ENCODE results near the gene SERPINE1.
"Not testable (repeated sequence)": the region's sequence is repeated elsewhere in the genome, so short reads cannot be mapped to it uniquely, and the experiment has no call there.

The SERPINE1 gene

DNA sequence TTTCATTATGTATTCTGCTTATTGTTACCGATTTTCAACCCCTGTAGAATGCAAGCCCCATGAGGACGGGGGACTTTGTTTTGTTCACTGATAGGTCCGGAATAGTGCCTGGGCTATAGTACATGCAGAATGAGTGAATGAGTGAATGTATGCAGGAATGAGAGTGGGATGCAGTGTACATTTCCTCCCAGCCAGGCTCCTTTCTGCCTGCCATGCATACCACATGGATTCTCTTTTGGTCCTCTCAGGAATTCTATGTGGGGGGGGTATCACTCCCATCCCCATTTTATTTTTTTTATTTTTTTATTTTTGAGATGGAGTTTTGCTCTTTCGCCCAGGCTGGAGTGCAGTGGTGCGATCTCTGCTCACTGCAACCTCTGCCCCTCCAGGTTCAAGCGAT lies 24.9 kb upstream of the SERPINE1 start:
- DNase-seq = no peak

DNA sequence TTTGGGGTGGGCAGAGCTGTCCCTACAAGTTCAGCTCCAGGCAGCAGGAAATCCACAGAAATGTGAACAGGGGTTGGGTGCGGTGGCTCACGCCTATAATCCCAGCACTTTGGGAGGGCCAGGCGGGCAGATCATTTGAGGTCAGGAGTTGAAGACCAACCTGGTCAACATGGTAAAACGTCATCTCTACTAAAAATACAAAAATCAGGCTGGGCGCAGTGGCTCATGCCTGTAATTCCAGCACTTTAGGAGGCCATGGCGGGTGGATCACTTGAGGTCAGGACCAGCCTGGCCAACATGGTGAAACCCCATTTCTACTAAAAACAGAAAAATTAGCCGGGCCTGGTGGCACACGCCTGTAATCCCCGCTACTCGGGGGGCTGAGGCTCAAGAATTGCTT lies 23.2 kb upstream of the SERPINE1 start:
- DNase-seq = not testable (repeated sequence)

DNA sequence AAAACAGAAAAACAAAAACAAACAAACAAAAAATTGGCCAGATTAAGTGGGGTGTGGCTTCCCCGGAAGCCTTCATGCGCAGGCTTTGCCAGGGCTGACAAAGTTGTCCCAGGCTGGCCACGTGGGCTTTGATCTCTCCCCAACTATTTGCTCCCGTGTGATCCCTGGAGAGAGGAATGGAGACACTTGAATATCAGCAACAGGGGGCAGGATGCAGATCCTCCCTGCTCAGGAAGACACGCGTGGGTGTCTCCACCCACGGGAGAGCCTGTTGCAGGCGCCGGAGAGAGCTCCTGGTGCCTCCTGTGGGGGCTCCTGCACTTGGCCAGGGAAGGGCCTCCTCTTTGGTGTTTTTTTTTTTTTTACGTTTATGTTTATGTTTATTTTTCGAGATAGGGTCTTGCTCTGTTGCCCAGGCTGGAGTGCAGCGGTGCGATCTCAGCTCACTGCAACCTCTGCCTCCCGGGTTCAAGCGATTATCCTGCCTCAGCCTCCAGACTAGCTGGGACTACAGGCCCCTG lies 22.7 kb upstream of the SERPINE1 start:
- no peak for DNase-seq

DNA sequence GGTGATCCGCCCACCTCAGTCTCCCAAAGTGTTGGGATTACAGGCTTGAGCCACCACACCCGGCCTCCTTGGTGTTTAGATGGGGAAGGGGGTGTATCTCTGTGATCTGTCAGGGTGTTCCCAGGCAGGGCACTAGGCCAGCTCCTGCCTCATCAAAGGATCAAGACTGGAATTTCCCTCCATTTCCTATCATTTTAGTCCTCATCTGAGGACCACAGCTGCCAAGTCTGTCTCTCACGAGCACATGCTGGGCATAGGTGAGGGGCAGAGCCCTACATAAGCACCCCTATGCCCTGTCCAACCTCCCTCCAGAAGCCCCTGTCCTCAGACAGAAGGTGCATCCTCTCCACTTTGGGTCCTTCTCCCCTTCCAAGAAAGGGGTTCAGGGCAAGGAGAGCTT lies 22.1 kb upstream of the SERPINE1 start:
- no peak for DNase-seq

DNA sequence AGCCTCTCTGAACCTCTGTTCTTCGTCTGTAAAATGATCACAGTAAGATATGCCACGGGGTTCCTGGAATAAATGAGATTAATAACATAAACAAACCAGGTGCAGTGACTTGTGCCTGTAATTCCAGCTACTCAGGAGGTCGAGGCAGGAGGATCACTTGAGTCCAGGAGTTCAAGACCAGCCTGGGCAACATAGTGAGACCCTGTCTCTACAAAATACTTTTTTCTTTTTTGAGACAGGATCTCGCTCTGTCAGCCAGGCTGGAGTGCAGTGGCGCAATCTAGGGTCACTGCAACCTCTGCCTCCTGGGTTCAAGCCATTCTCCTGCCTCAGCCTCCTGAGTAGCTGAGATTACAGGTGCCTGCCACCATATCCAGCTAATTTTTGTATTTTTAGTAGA lies 21.7 kb upstream of the SERPINE1 start:
- DNase-seq = not testable (repeated sequence)

DNA sequence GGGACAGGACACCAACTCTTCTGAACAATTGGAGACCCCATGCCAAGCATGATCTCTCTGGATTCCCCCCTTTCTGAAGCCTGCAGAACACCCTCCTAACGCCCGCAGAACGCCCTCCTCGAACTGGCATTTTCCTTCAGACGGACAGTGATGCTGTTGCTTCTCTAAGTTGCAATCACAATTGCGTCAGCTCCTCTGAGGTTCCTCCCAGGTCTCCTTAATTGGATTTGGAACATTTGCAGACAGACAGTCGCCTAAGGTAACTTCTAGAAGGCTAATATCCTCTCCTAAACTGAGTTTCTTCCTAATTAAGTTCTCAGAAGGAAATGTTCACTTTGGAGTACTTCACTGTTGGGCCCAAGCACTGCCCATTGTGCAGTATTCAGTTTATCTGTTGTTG lies 20.5 kb upstream of the SERPINE1 start:
- DNase-seq = no peak

- no peak for DNase-seq
Observed at GRCh38 chr7:101108330-101108857, 18.5 kb upstream of the SERPINE1 start.

GRCh38 chr7:101108961-101109360 lies 17.9 kb upstream of the SERPINE1 start:
- no peak for DNase-seq

GRCh38 chr7:101109368-101109767 lies 17.5 kb upstream of the SERPINE1 start:
- DNase-seq = no peak

DNA sequence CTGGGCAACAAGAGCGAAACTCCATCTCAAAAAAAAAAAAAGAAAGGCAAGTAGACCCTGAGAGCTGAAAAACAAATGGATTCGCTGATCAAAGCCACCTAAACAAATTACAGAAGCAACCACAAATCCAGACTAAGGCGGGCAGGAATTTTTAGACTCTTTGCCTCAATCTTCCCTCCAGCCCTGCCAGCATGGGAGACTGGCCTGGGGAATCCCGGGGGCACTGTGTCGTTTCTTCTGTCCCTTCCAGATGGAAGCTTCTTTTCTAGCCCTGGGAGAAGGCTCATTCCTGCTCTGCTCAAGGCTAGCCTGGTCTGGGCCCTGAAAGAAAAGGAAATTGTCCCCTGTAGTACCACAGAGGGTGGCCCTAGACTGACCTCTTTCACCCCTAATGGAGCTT lies 15.6 kb upstream of the SERPINE1 start:
- DNase-seq = no peak

DNA sequence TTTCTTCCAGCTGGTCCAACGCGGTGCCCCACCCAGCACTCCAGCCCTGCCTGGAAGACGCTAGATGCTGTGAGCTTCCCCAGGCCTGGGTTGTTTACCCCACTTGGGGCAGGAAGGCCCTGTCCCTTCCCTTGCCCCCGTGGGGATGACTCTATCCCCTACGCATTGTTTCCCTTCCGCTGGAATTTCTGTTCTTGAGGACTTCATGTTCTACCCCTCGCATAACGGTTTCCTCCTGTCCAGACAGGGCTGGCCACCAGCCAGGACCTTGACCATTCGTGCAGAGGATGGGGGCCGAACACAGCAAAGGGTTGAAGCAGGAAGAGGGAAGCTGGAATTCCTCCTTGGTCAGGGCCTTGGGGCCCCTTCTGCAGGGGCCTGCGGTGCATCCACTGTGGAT lies 14.7 kb upstream of the SERPINE1 start:
- DNase-seq = no peak

DNA sequence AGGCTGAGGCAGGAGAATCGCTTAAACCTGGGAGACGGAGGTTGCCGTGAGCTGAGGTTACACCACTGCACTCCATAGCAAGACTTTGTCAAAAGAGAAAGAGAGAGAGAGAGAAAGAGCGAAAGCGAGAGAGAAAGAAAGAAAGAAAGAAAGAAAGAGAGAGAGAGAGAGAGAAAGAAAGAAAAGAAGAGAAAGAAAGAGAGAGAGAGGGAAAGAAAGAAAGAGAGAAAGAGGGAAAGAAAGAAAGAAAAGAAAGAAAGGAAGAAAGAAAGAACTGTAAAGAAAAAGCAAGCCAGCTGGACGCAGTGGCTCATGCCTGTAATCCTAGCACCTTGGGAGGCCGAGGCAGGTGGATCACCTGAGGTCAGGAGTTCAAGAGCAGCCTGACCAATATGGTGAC lies 13.8 kb upstream of the SERPINE1 start:
- not testable (repeated sequence) for DNase-seq

- DNase-seq = no peak
Observed at GRCh38 chr7:101113836-101114235, 13.1 kb upstream of the SERPINE1 start.

DNA sequence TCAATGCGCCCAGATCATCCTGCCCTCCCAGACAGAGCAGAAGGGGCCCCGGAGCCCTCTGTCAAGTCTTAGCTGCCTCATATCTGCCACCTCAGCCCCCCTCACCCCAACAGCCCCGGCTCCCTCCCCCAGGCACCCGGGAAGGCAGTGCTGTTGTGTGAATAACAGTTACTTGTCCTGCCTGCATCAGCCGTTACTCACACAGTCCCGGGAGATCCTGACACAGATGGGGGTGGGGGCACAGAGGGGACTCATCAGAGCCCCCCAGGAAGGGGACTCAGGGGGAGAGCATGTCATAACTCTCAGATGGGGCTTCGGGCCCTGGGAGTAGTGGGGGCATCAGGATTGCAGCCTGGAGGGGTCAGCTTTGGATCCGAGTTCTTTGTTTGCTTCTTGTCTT lies 12.4 kb upstream of the SERPINE1 start:
- DNase-seq = no peak

GRCh38 chr7:101115215-101115614 lies 11.7 kb upstream of the SERPINE1 start:
- DNase-seq = no peak

GRCh38 chr7:101116898-101117297 lies 10.0 kb upstream of the SERPINE1 start:
- no peak for DNase-seq

DNA sequence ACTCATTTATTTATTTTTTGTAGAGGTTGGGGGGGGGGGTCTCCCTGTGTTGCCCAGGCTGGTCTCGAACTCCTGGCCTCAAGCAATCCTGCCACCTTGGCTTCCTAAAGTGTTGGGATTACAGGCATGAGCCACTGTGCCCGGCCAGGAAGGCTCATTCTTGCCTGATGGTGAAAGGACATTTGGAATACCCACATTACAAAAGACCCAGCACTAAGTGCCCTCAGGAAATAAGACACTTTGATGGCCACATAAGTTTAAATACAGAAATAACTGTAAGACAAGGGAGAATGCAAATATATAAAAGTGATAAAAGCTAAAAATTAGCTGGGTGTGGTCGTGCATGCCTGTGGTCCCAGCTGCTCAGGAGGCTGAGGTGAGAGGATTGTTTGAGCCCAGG lies 8.0 kb upstream of the SERPINE1 start:
- DNase-seq = no peak

- no peak for DNase-seq
Observed at GRCh38 chr7:101119876-101120275, 7.0 kb upstream of the SERPINE1 start.

- DNase-seq = no peak
Observed at GRCh38 chr7:101120315-101120714, 6.6 kb upstream of the SERPINE1 start.

- not testable (repeated sequence) for DNase-seq
Observed at GRCh38 chr7:101121631-101121990, 5.3 kb upstream of the SERPINE1 start.

GRCh38 chr7:101121991-101122932 lies 4.6 kb upstream of the SERPINE1 start:
- no peak for DNase-seq

DNA sequence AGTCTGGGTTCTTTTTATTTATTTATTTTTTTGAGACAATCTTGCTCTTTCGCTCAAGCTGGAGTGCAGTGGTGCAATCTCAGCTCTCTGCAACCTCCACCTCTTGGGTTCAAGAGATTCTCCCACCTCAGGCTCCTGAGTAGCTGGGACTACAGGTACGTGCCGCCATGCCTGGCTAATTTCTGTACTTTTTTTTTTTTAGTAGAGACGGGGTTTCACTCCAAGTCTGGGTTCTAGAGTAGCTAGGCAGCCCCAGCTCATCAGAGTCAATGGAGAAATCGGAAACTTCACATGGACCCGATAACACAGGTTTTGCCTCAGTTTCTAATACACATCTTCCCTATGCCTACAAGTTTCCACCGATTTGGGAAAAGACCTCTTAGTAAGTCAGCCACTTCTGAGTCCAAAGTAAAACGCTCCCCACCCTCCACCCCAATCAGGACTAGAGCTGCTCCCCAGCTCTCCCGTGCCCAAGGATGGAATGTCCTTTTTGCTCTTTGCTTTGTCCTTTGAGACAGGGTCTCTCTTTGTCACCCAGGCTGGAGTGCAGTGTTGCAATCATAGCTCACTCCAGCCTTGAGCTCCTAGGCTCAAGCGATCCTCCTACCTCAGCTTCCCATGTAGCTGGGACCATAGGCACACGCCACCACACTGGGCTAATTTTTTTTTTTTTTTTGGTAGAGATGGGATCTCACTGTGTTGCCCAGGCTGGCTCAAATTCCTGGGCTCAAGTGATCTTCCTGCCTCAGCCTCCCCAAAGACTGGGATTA lies 3.8 kb upstream of the SERPINE1 start:
- DNase-seq = no peak

GRCh38 chr7:101123703-101124068 lies 3.2 kb upstream of the SERPINE1 start:
- DNase-seq = no peak

Measured in NCI-H2107 (cell line).